Glutamatergic neuron (in vitro differentiated cells): ENCODE data around the gene DISC1. TPM values are rescaled to one million over a fixed set of nuclear protein-coding genes. Genes with fewer than 3 reads are reported as not detected.
A peak's percentile ranks its signal among the peaks of the same experiment; 100 is the strongest.

Source experiments
- DNase-seq: peaks from one replicate; pipeline ENCODE4 v3.0.0; 2022
- H3K27ac Mint-ChIP-seq: one replicate; pipeline ENCODE4 v1.8.0; 2020; ENCODE audit warnings: mild to moderate bottlenecking, mixed read lengths, inconsistent platforms; ENCODE audit not compliant: unreplicated experiment
- H3K27me3 Mint-ChIP-seq: one replicate; pipeline ENCODE4 v1.8.0; 2020; ENCODE audit warnings: mild to moderate bottlenecking, moderate library complexity, mixed read lengths, inconsistent platforms; ENCODE audit not compliant: unreplicated experiment
- H3K36me3 Mint-ChIP-seq: one replicate; pipeline ENCODE4 v1.8.0; 2020; ENCODE audit warnings: mild to moderate bottlenecking, mixed read lengths, inconsistent platforms; ENCODE audit not compliant: unreplicated experiment
- H3K4me1 Mint-ChIP-seq: one replicate; pipeline ENCODE4 v1.8.0; 2020; ENCODE audit warnings: mild to moderate bottlenecking, low read depth, mixed read lengths, inconsistent platforms; ENCODE audit not compliant: unreplicated experiment
- H3K4me3 Mint-ChIP-seq: one replicate; pipeline ENCODE4 v1.8.0; 2020; ENCODE audit warnings: mild to moderate bottlenecking, mixed read lengths, inconsistent platforms; ENCODE audit not compliant: unreplicated experiment
- H3K9me3 Mint-ChIP-seq: one replicate; pipeline ENCODE4 v1.8.0; 2020; ENCODE audit warnings: mild to moderate bottlenecking, moderate library complexity, mixed read lengths, inconsistent platforms; ENCODE audit not compliant: unreplicated experiment
- total RNA-seq: library from RNA; stranded (reverse); fragmentation: NEBNext Ultra II Directional; extraction: Animal tissue kit (Norgen Biotek cat#: 25700); gene quantifications from one replicate; pipeline ENCODE4 v1.2.1, GENCODE V29; 2021; ENCODE audit not compliant: unreplicated experiment
- TF ChIP-seq, protein P1 (sequence below): fragments of 200-600 bp; sonication (generic); IDR thresholded peaks from one replicate; pipeline ENCODE4 v1.5.0; 2021; ENCODE audit not compliant: partially characterized antibody, unreplicated experiment

The DISC1 gene
- total RNA-seq, 1 donor from 2014 or later: 9.1 TPM

DNA sequence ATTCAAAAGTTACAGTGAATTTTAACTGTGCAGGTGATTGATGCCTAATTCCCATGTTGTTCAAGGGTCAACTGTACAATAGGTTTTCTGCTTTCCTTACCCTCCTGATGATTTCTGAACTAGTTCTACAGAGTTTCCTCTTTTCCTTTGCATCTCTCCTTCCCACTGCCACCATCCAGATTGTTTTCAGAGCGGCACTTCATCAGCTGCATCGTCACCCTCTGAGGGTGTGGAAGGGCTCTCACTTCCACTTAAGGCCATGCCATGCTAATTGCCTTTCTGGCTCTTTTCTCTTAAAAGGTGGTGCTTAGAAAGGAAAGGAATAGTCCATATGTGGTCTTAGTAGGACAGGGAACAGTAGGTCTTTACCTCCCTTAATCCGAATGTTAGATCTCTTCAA lies 39.1 kb downstream of the DISC1 start:
- DNase-seq: no peak
- no peaks in the 10 kb centered on the region for H3K27me3 Mint-ChIP-seq
- H3K4me3 Mint-ChIP-seq: no peak overlapping the region
- H3K36me3 Mint-ChIP-seq: peaks cover 36% of the 10 kb centered on the region
- H3K9me3 Mint-ChIP-seq: peaks cover 3% of the 10 kb centered on the region
- peak overlapping the region; percentile 9 for H3K27ac Mint-ChIP-seq
- H3K4me1 Mint-ChIP-seq: peaks cover 9% of the 10 kb centered on the region
- TF ChIP-seq, protein P1, sequence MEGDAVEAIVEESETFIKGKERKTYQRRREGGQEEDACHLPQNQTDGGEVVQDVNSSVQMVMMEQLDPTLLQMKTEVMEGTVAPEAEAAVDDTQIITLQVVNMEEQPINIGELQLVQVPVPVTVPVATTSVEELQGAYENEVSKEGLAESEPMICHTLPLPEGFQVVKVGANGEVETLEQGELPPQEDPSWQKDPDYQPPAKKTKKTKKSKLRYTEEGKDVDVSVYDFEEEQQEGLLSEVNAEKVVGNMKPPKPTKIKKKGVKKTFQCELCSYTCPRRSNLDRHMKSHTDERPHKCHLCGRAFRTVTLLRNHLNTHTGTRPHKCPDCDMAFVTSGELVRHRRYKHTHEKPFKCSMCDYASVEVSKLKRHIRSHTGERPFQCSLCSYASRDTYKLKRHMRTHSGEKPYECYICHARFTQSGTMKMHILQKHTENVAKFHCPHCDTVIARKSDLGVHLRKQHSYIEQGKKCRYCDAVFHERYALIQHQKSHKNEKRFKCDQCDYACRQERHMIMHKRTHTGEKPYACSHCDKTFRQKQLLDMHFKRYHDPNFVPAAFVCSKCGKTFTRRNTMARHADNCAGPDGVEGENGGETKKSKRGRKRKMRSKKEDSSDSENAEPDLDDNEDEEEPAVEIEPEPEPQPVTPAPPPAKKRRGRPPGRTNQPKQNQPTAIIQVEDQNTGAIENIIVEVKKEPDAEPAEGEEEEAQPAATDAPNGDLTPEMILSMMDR: no peak

DNA sequence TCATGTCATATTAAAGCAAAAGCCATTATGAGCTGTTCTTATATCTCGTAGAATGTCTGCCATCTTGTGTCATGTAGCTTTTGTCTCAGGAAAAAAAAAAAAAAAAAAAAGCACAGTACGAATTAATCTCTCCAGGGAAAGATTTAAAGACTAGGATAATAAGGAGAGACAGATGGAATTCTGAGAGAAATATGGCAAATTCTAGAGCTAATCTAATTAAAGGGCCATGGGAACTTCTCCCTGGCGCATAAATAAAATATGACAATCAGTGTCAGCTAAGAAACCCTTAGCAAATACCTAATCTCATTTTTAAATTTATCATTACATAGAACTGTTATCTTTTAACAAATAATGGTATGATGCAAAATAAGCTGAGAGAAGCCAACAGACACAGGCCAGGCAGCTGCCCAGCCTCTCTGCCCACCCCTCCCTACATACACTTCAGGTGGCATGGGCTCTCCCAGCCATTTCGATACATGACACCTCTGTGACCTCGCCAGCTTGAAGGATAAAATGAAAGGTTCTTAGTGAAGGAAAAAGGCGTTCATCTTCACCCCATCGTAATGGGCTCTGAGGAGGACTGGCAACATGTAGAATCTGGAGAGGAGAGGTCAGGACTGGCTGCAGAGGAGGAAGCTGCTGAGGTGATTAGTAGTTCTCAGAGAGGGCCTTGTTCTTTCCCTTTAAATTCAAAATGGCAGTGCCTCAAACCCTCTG lies 39.8 kb downstream of the DISC1 start:
- Mint-ChIP-seq H3K27ac (peak overlapping the region; percentile 71), H3K27me3 (peaks cover 2% of the 10 kb centered on the region)

DNA sequence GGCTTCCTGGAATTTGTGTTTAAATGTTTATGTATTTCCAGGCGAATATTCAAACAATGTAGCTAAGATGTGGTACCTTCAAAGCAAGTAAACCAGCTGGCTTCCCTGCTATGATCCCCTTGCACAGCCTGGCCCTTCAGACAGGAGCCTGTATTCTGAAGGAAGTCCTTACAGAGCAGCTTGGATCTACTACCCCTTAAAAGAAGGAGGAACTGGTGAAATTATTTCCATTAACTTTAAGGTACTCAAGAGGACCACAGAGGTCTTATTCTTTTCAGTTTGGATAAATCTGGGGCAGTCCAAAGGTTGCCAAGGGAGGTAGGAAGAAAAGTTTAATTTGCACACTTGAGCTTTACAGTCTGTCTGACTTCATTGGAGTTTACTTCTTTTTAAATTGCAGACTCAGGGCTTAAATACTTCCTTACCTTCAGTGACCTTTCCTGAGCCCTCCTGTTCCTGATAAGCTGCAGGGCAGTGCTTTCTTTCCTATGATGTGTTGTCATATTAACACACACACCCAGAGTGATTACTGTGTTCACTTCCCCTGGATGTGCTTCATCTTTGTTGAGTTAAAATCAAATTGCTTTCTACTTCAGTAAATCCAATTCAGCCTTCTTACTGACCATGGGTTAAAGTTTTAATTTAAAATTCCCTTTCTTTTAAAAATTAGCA lies 40.5 kb downstream of the DISC1 start:
- Mint-ChIP-seq H3K4me1 (peaks cover 9% of the 10 kb centered on the region), H3K36me3 (peaks cover 28% of the 10 kb centered on the region), H3K27me3 (peaks cover 2% of the 10 kb centered on the region), H3K4me3 (no peak overlapping the region), H3K27ac (peak overlapping the region; percentile 71), H3K9me3 (peaks cover 3% of the 10 kb centered on the region)
- TF ChIP-seq, protein P1: no peak
- DNase-seq: no peak

More for the DNA sequence above, 39.8 kb downstream of the DISC1 start:
- Mint-ChIP-seq H3K36me3 (peaks cover 34% of the 10 kb centered on the region), H3K9me3 (peaks cover 3% of the 10 kb centered on the region), H3K4me1 (peaks cover 9% of the 10 kb centered on the region), H3K4me3 (no peak overlapping the region)
- DNase-seq: no peak
- TF ChIP-seq, protein P1: no peak

DNA sequence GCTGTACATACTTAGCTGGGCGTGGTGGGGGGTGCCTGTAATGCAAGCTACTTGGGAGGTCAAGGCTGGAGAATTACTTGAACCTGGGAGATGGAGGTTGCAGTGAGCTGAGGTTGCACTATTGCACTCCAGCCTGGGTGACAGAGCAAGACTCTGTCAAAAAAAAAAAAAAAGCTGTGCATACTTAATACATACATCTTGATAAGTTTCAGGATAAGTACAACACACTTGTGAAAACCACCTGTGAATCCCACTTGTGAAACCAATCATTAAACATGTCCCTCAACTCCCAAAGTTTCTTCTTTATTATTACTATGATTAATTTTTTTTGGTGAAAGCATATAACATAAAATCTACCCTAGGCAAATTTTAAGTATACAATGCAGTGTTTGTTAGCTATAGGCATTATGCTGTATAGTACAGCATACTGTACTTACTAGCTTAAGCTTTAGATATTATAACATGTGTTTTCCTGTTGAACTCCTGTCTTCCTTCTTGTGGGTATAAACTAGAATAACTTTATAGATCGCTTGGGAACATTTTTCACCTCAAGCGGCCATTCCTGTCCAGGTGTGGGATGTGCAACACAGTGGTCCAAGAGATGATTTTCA lies 41.4 kb downstream of the DISC1 start:
- H3K4me3 Mint-ChIP-seq: no peak overlapping the region
- H3K9me3 Mint-ChIP-seq: peaks cover 3% of the 10 kb centered on the region
- peaks cover 2% of the 10 kb centered on the region for H3K27me3 Mint-ChIP-seq
- DNase-seq: no peak
- no peak overlapping the region for H3K27ac Mint-ChIP-seq
- H3K36me3 Mint-ChIP-seq: peaks cover 28% of the 10 kb centered on the region
- TF ChIP-seq, protein P1: no peak
- H3K4me1 Mint-ChIP-seq: peaks cover 9% of the 10 kb centered on the region
